ENCODE results near the gene PTCD1.

PTCD1 gene

GRCh38 chr7:99394188-99394502 is 44.5 kb downstream of the PTCD1 start:
- no peak overlapping the region for H3K27ac ChIP-seq
- H3K4me3 ChIP-seq (ENCODE audit: low read depth, low read length) = no peak overlapping the region
- in situ Hi-C loops (cut with HindIII; ENCODE audit: low pct_ligation_motif_present, low sequenced_read_pairs) = no loop called here
- TF ChIP-seq CTCF (IDR thresholded peaks at IDR 0.05; ENCODE audit: low read depth, low read length, missing control alignments) = no peak
- H3K27me3 ChIP-seq (replicated peaks) = no peaks in the 10 kb centered on the region
- peaks cover 93% of the 10 kb centered on the region for H3K36me3 ChIP-seq (replicated peaks)
- DNase-seq = no peak

- no peak for TF ChIP-seq CTCF (IDR thresholded peaks at IDR 0.05; ENCODE audit: low read depth, low read length, missing control alignments)
- DNase-seq = no peak
- H3K27ac ChIP-seq = no peak overlapping the region
- in situ Hi-C loops (cut with HindIII; ENCODE audit: low pct_ligation_motif_present, low sequenced_read_pairs) = no loop called here
- peaks cover 93% of the 10 kb centered on the region for H3K36me3 ChIP-seq (replicated peaks)
- H3K4me3 ChIP-seq (ENCODE audit: low read depth, low read length) = peak overlapping the region; percentile 46
- H3K27me3 ChIP-seq (replicated peaks) = no peaks in the 10 kb centered on the region
Observed at GRCh38 chr7:99393355-99394187, 45.0 kb downstream of the PTCD1 start.

- in situ Hi-C loops (cut with HindIII; ENCODE audit: low pct_ligation_motif_present, low sequenced_read_pairs) = no loop called here
- Histone ChIP-seq H3K27ac (peak overlapping the region; percentile 5), H3K27me3 (replicated peaks) (no peaks in the 10 kb centered on the region), H3K4me3 (ENCODE audit: low read depth, low read length) (peak overlapping the region; percentile 46), H3K36me3 (replicated peaks) (peaks cover 93% of the 10 kb centered on the region)
- no peak for DNase-seq
- TF ChIP-seq CTCF (IDR thresholded peaks at IDR 0.05; ENCODE audit: low read depth, low read length, missing control alignments) = no peak
Observed at GRCh38 chr7:99392659-99393354, 45.8 kb downstream of the PTCD1 start.

- no peak overlapping the region for H3K4me3 ChIP-seq (ENCODE audit: low read depth, low read length)
- H3K27me3 ChIP-seq (replicated peaks) = no peaks in the 10 kb centered on the region
- H3K27ac ChIP-seq = no peak overlapping the region
- in situ Hi-C loops (cut with HindIII; ENCODE audit: low pct_ligation_motif_present, low sequenced_read_pairs) = no loop called here
- H3K36me3 ChIP-seq (replicated peaks) = peaks cover 90% of the 10 kb centered on the region
- no peak for TF ChIP-seq CTCF (IDR thresholded peaks at IDR 0.05; ENCODE audit: low read depth, low read length, missing control alignments)
- no peak for DNase-seq
Observed at GRCh38 chr7:99392046-99392445, 46.6 kb downstream of the PTCD1 start.

GRCh38 chr7:99390941-99391602 is 47.5 kb downstream of the PTCD1 start:
- Histone ChIP-seq H3K27ac (no peak overlapping the region), H3K36me3 (replicated peaks) (peaks cover 92% of the 10 kb centered on the region), H3K4me3 (ENCODE audit: low read depth, low read length) (no peak overlapping the region), H3K27me3 (replicated peaks) (no peaks in the 10 kb centered on the region)
- DNase-seq = no peak
- TF ChIP-seq CTCF (IDR thresholded peaks at IDR 0.05; ENCODE audit: low read depth, low read length, missing control alignments) = no peak
- in situ Hi-C loops (cut with HindIII; ENCODE audit: low pct_ligation_motif_present, low sequenced_read_pairs) = no loop called here
